KOPT-K1 (cell line): ENCODE results near the gene CCK.

Experiments used
- H3K27ac ChIP-seq: fragments of 200-600 bp; sonication (generic); 2 replicates; pipeline ENCODE4 v1.5.1; 2016; ENCODE audit warnings: antibody characterized with exemption, mild to moderate bottlenecking, low read depth, low read length; ENCODE audit not compliant: poor library complexity, severe bottlenecking
- H3K36me3 ChIP-seq: fragments of 200-600 bp; sonication (generic); 2 replicates; pipeline ENCODE4 v1.5.1; 2017; ENCODE audit warnings: antibody characterized with exemption, mild to moderate bottlenecking, low read length, moderate library complexity; ENCODE audit not compliant: insufficient read depth
- H3K9me3 ChIP-seq: fragments of 200-600 bp; sonication (generic); 2 replicates; pipeline ENCODE4 v1.5.1; 2017; ENCODE audit warnings: antibody characterized with exemption, low read length, mild to moderate bottlenecking; ENCODE audit not compliant: insufficient read depth, poor library complexity, severe bottlenecking

CCK gene

DNA sequence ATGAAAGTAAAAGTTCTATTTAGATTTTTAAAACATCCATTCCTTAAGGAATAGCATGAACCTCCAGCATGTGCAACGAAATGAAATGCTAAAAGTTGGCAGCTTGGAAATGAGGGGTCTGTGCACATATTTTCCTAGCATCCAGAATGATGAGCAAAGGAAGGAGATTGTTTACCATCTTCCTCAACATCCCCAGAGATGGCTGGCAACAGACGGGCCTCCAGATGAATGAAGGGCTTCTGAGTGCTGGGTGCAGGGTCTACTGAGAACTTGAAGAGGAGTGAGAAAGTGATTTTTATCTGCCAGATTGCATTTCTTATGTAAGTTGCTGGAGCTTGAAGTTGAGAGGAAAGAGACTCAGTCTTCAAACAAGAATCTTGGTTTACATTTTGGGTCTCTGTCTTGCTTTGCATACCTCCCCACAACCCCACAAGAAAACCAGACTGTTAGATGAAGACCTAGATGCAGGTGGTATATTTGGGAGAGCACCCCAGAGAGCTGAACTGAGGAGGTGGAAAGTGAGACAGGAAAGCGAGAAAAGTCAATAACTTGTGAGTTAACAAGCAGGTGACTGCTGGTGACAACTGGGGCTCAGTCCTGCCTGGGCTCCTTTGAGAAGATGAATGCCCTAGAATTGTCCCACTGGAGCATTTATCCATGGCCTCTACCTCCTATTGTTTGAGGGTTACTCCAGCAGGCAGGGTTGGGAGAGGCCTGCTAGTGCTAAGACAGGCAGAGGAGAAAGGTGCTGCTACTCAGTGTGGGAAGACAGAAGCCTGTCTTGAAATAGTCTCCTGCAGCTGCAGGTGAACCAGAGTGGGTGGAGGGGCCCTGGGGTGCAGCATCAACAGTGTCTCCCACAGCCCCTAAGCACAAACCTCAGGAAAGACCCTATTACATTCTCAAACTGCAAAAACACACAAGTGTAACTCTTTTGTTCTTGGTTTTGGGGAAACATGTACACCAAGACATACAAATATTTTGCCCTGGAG, 10.5 kb upstream of the CCK start:
- H3K9me3 ChIP-seq, result peaks cover 26% of the 10 kb centered on the region
- H3K27ac ChIP-seq, result no peak overlapping the region
- H3K36me3 ChIP-seq, result no peaks in the 10 kb centered on the region

GRCh38 chr3:42275217-42275616, 9.2 kb upstream of the CCK start:
- H3K27ac ChIP-seq, result no peak overlapping the region
- H3K36me3 ChIP-seq, result no peaks in the 10 kb centered on the region
- peaks cover 15% of the 10 kb centered on the region for H3K9me3 ChIP-seq

- H3K9me3 ChIP-seq, result peaks cover 8% of the 10 kb centered on the region
- no peaks in the 10 kb centered on the region for H3K36me3 ChIP-seq
- no peak overlapping the region for H3K27ac ChIP-seq
These were observed 8.3 kb upstream of the CCK start for GRCh38 chr3:42274266-42274665.

GRCh38 chr3:42273361-42273760, 7.4 kb upstream of the CCK start:
- Histone ChIP-seq H3K36me3 (no peaks in the 10 kb centered on the region), H3K9me3 (peaks cover 5% of the 10 kb centered on the region), H3K27ac (no peak overlapping the region)

DNA sequence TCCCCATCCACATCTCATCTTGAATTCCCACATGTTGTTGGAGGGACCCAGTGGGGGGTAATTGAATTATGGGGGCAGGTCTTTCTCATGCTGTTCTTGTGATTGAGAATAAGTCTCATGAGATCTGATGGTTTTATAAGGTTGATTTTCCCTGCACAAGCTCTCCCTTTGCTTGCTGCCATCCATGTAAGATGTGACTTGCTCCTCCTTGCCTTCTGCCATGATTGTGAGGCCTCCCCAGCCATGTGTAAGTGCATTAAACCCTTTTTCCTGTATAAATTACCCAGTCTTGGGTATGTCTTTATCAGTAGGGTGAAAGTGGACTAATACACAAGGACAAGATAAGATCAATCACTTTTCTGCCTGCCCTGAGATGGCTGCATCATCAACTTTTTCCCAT, 5.8 kb upstream of the CCK start:
- Histone ChIP-seq H3K9me3 (peaks cover 5% of the 10 kb centered on the region), H3K27ac (no peak overlapping the region), H3K36me3 (no peaks in the 10 kb centered on the region)

GRCh38 chr3:42270561-42270960, 4.6 kb upstream of the CCK start:
- Histone ChIP-seq H3K9me3 (peaks cover 5% of the 10 kb centered on the region), H3K27ac (no peak overlapping the region), H3K36me3 (no peaks in the 10 kb centered on the region)

DNA sequence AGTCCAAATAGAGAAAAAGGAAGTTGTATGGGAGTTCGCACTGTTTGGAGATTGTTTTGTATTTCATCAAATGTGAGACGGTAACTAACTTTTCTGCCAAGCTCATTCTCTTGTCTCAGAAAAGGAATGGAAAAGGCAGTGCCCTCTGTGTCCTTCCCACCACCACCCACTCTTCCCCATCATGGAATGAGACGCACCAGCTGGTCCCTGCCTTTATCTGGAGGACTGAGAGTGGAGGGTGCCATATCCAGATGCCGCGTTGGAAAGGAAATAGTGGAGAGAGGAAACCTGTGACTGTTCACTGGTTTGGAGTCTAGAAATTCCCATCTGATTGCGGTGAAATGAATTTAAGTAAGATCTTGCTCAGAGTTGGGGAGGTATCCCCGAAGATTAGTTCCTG, 3.7 kb upstream of the CCK start:
- H3K36me3 ChIP-seq, result no peaks in the 10 kb centered on the region
- H3K9me3 ChIP-seq, result peaks cover 5% of the 10 kb centered on the region
- no peak overlapping the region for H3K27ac ChIP-seq

DNA sequence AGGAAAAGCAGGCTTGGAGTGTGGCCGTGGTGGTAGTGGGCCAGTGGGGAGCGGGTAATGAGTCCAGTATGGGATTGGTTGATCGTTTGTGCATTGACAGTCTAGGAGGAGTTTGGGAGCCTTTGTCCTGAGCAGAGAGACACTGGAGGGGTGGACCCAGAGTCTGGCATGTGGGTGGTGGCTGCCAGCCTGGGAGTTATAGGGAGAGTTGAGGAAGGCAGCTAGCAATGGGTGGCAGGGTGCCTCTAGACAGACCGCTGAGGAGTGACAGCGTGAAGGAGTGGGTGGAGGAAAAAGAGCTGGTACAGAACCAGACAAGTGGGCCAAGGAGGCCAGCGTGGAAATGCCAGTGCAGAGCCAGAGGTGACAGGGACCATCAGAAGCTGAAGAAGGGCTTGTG, 1.9 kb upstream of the CCK start:
- peaks cover 15% of the 10 kb centered on the region for H3K9me3 ChIP-seq
- H3K27ac ChIP-seq, result no peak overlapping the region
- H3K36me3 ChIP-seq, result no peaks in the 10 kb centered on the region

DNA sequence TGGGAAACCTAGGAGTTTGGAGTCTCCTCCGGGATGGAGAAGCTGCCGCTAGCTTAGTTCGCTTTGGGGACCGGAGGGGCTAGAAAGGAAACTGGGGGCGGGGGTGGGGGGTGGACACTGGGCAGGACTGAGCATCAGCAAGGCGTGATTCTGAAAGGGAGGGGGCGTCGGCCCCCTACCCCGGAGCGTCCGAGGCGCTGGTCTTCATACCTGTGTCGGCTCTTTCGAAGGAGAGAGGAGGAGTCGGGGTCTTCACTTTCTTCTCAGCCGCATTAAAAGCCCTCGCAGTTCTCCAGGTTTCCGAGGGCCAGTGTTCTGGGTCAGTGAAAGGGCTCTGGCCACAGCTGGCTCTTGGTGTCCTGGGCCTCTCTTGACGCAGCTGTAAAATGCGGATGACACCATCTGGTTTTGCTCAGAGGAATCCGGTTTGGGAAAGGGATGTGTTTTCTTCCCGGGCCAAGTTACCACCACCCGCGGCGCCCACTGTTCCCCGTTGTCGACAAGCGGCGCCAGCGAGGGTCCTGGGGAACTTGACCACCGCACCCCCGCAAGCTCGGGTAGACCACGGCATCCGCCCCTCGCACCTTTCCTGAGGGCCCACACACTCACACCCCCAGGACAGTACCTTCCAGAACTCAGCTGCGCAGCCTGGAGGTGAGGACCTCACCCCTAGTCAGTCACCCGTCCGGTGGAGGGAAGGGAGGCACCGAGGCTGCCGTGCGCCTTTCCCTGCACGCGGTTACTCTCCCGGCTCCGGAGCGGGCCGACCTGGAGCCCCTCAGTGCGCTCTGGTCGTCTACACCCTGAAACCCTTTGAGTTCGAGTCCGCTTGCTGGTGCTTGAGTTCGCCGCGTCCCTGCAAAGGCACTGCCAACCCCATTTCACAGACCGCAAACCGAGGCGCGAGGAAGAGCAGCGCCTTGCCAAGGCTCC, 660 bp downstream of the CCK start:
- H3K27ac ChIP-seq, result no peak overlapping the region
- no peaks in the 10 kb centered on the region for H3K36me3 ChIP-seq
- H3K9me3 ChIP-seq, result peaks cover 10% of the 10 kb centered on the region

DNA sequence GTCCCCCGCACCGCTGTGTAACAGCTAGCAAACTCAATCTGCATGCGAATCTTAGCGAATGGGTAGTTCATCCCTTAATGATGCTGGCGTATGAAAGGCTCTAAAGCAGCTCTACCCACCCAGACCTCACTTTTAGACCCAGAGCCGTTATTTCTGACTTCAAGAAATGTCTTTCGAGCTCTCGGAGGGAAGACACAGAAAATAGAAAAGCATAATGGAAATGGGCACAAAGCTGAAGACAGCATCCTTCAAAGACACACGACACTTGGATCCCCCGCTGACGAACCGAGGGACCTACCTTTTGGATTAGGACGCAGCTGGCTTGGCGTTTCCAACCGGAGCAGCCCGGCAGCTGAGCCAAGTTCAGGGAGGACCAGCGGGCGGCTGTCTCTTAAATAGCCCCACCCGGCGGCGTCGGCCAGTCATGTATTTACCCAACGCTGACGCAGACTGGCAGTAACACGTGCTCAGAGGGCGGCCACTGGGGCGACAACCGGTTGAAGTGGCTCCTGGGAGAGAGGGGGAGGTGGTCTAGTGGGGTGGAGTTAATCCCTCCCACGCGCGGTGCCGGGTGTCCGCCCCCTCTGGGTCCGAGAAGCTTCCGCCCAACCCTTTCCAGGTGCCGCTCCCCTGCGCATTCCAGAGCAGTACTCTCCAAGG, 1.5 kb downstream of the CCK start:
- no peak overlapping the region for H3K27ac ChIP-seq

GRCh38 chr3:42263354-42264346, 2.3 kb downstream of the CCK start:
- Histone ChIP-seq H3K27ac (no peak overlapping the region), H3K36me3 (no peaks in the 10 kb centered on the region), H3K9me3 (peaks cover 10% of the 10 kb centered on the region)

More for the DNA sequence above, 1.5 kb downstream of the CCK start:
- Histone ChIP-seq H3K9me3 (peaks cover 10% of the 10 kb centered on the region), H3K36me3 (no peaks in the 10 kb centered on the region)

DNA sequence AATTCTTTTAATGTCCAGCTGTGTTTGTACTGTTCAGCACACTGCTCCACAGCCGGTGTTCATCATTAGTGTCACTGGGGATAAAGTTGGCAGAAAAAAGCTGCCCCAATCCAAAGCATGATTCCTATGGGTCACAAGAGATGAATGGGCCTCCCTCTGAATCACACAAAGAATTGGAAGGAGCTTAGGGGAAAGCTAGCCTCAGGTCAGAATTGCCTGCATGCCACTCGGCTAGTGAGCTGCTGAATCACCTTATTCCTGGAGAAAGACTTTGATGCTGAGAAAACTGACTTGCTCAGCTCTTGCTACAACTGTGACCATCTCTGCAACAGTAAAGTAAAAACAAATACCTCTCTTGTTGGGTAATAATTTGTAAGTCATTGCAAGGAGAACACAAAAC, 3.5 kb downstream of the CCK start:
- Histone ChIP-seq H3K9me3 (peaks cover 10% of the 10 kb centered on the region), H3K27ac (no peak overlapping the region), H3K36me3 (no peaks in the 10 kb centered on the region)

DNA sequence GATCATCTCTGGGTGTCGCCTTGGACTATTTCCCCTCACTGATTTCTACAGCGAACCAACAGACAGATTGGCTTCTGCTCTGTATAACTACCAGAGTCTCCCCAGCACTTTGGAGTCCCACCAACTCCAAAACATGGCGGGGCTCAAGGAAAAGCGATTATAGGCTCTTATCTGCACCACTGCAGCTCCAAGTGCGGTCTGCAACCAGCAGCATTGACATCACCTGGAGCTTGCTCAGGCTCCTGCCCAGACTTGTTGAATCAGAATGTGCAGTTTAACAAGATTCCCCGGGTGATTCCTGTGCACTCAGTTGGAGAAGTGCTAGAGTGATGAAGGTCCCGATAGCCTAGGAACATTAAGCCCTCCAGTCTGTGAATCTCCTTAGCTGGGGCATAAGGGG, 9.0 kb downstream of the CCK start:
- no peak overlapping the region for H3K27ac ChIP-seq
- H3K9me3 ChIP-seq, result no peaks in the 10 kb centered on the region
- no peaks in the 10 kb centered on the region for H3K36me3 ChIP-seq
